ENCODE results near the gene SF1.

DNA sequence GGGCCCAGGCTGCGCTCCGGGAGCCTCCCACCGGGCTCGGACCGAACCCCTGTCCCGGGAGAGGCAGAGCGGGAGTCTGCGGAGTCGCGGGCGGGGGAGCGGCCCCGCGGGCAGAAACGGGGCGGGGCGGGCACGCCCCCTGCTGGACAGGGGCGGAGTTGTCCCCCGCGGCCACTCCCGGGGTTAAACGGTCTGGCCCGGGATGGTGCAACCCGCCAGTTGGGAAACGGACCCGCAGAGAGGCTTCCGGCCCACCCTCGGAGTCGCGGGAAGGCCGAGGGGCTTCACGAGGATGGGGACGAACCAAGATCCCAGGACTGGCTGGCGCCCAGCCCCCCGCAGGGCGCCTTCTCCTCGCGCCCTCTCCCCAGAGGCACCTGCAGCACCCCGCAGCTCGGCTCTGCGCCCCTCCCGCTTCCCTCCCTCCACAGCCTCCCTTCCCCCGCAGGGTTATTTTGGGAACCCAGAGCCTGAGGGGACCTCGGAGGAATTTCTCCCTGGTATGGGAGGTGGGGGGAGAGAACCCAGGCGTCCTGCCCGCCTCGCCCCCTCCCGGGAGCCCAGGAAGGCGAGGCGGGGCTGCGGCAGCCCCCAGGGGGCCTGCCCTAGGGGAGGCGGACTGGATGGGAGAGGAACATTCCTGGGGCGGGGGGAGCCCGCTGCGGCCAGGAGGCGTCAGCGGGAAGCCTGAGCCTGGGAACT lies 35.3 kb downstream of the SF1 start:
- TF ChIP-seq, protein P1, sequence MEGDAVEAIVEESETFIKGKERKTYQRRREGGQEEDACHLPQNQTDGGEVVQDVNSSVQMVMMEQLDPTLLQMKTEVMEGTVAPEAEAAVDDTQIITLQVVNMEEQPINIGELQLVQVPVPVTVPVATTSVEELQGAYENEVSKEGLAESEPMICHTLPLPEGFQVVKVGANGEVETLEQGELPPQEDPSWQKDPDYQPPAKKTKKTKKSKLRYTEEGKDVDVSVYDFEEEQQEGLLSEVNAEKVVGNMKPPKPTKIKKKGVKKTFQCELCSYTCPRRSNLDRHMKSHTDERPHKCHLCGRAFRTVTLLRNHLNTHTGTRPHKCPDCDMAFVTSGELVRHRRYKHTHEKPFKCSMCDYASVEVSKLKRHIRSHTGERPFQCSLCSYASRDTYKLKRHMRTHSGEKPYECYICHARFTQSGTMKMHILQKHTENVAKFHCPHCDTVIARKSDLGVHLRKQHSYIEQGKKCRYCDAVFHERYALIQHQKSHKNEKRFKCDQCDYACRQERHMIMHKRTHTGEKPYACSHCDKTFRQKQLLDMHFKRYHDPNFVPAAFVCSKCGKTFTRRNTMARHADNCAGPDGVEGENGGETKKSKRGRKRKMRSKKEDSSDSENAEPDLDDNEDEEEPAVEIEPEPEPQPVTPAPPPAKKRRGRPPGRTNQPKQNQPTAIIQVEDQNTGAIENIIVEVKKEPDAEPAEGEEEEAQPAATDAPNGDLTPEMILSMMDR (conservative IDR thresholded peaks at IDR 0.05; ENCODE audit: low read length): peak; percentile 64
- no peak for TF ChIP-seq EZH2phosphoT487 (IDR thresholded peaks at IDR 0.05; ENCODE audit: borderline replicate concordance)
